HepG2 (cell line): ENCODE data around the gene ZNF740. TPM values are rescaled to one million over a fixed set of nuclear protein-coding genes. Genes with fewer than 3 reads are reported as not detected.
A peak's percentile ranks its signal among the peaks of the same experiment; 100 is the strongest.

Experiments used
- ATAC-seq: fragments of 200-7000 bp; cut with Tn5 transposase; 3 replicates; pipeline ENCODE4 v1.9.1; 2020; ENCODE audit warnings: mild to moderate bottlenecking, moderate library complexity
- BruUV-seq: library from RNA; stranded (reverse); fragments of 400-500 nt; replicated peaks from 2 replicates; lab custom pipeline; 2021; lab: Mats Ljungman, UMichigan
- CTCF ChIA-PET: fragments of 300-600 bp; formaldehyde crosslinking; extraction: SDS; loops from one replicate; lab custom pipeline; 2021; ENCODE audit warnings: low total read pairs, inconsistent platforms, low intra/inter-chr PET ratio; lab: Yijun Ruan, JAX
- POLR2A ChIA-PET: fragments of 350-600 bp; sonication (Branson Sonifier 250); formaldehyde crosslinking; loops from one replicate; lab custom pipeline; 2020; ENCODE audit warnings: antibody characterized with exemption, inconsistent platforms; lab: Yijun Ruan, JAX
- DNase-seq: peaks from one replicate; pipeline ENCODE4 v3.0.0-alpha.2; 2015; ENCODE audit warnings: low spot score
- FAIRE-seq: peaks from 3 replicates; lab custom pipeline; 2011; peaks lifted over from hg19 to GRCh38; lab: Jason Lieb, UNC
- H2AFZ ChIP-seq: one replicate; pipeline ENCODE4 v1.6.1; 2011; ENCODE audit warnings: low read length, inconsistent platforms
- H3K27ac ChIP-seq: fragments of 300-600 bp; 3 replicates; pipeline ENCODE4 v1.8.0; 2011; ENCODE audit warnings: mixed run types, mild to moderate bottlenecking, mixed read lengths, low read length, inconsistent platforms; ENCODE audit not compliant: insufficient read depth; ENCODE audit errors: extremely low read length
- H3K27me3 ChIP-seq, 2 experiments: fragments of 200-600 bp in 1 of 2; 2 replicates in 1 of 2; 3 replicates in 1 of 2; pipeline versions ENCODE4 v1.6.0 to v1.8.0; 2011; ENCODE audit warnings: low read length in 2 of 2, mild to moderate bottlenecking in 2 of 2, moderate library complexity in 2 of 2, inconsistent platforms in 1 of 2; ENCODE audit not compliant: insufficient read depth in 2 of 2, control insufficient read depth in 1 of 2
- H3K36me3 ChIP-seq, 2 experiments: fragments of 200-600 bp in 1 of 2; replicated peaks in 1 of 2; 2 replicates in 1 of 2; 3 replicates in 1 of 2; pipeline versions ENCODE4 v1.5.1 to v1.8.0; 2011; ENCODE audit warnings: low read length in 2 of 2, inconsistent platforms in 1 of 2; ENCODE audit not compliant: insufficient read depth in 2 of 2, control insufficient read depth in 1 of 2
- H3K4me1 ChIP-seq: 2 replicates; pipeline ENCODE4 v1.5.1; 2012; ENCODE audit warnings: low read length, inconsistent platforms; ENCODE audit not compliant: insufficient read depth
- H3K4me2 ChIP-seq: 2 replicates; pipeline ENCODE4 v1.6.0; 2011; ENCODE audit warnings: low read depth, low read length, inconsistent platforms
- H3K4me3 ChIP-seq, 3 experiments: fragments of 200-600 bp in 1 of 3; sonication (generic), shearing (Covaris generic) in 1 of 3; replicated peaks in 1 of 3; 2 replicates each; pipeline ENCODE4 v1.5.1; 2011 to 2016; ENCODE audit warnings: low read length in 3 of 3, inconsistent platforms in 2 of 3, low read depth in 2 of 3, mild to moderate bottlenecking in 2 of 3, control low read depth in 1 of 3, mixed read lengths in 1 of 3; ENCODE audit not compliant: insufficient read depth in 1 of 3
- H3K79me2 ChIP-seq: one replicate; pipeline ENCODE4 v1.6.1; 2011; ENCODE audit warnings: low read length, inconsistent platforms; ENCODE audit not compliant: insufficient read depth
- H3K9ac ChIP-seq: 2 replicates; pipeline ENCODE4 v1.6.0; 2011; ENCODE audit warnings: mild to moderate bottlenecking, low read depth, low read length, inconsistent platforms; ENCODE audit not compliant: insufficient read depth
- H3K9me3 ChIP-seq: 2 replicates; pipeline ENCODE4 v1.5.1; 2012; ENCODE audit warnings: mild to moderate bottlenecking, low read length
- H4K20me1 ChIP-seq: 2 replicates; pipeline ENCODE4 v1.6.0; 2011; ENCODE audit warnings: inconsistent platforms, mild to moderate bottlenecking, low read length, moderate library complexity; ENCODE audit not compliant: insufficient read depth
- CREBL2 ChIP-seq: sonication (generic); formaldehyde crosslinking; IDR thresholded peaks from 2 replicates; pipeline ENCODE4 v1.8.1; 2023; ENCODE audit warnings: missing genetic modification reagents, mild to moderate bottlenecking, borderline replicate concordance
- EED ChIP-seq: sonication (generic); formaldehyde crosslinking; IDR thresholded peaks from 2 replicates; pipeline ENCODE4 v1.5.0; 2020; ENCODE audit warnings: mild to moderate bottlenecking, missing genetic modification reagents
- FOSL2 ChIP-seq: sonication (generic); formaldehyde crosslinking; IDR thresholded peaks from 2 replicates; pipeline ENCODE4 v1.4.0; 2020; ENCODE audit warnings: missing genetic modification reagents
- GATAD1 ChIP-seq: IDR thresholded peaks from 2 replicates; pipeline ENCODE4 v1.6.1; 2016; ENCODE audit warnings: missing genetic modification reagents, missing compliant biosample characterization
- HMG20B ChIP-seq: conservative IDR thresholded peaks from 2 replicates; pipeline ENCODE4 v1.6.1; 2016; ENCODE audit warnings: missing genetic modification reagents, missing compliant biosample characterization
- HNRNPK ChIP-seq: fragments of 200-400 bp; formaldehyde crosslinking; IDR thresholded peaks from 2 replicates; pipeline ENCODE4 v1.6.1; 2018; ENCODE audit warnings: low read length, low read depth, moderate library complexity, mild to moderate bottlenecking; ENCODE audit not compliant: poor library complexity, severe bottlenecking
- IRF2 ChIP-seq: IDR thresholded peaks from 2 replicates; pipeline ENCODE4 v1.6.1; 2018; ENCODE audit warnings: missing genetic modification reagents, missing compliant biosample characterization
- IRX3 ChIP-seq: sonication (generic); formaldehyde crosslinking; IDR thresholded peaks from 2 replicates; pipeline ENCODE4 v1.8.1; 2023; ENCODE audit warnings: mild to moderate bottlenecking, low read depth, missing genetic modification reagents, borderline replicate concordance
- JARID2 ChIP-seq: sonication (generic); formaldehyde crosslinking; IDR thresholded peaks from 2 replicates; pipeline ENCODE4 v1.8.1; 2023; ENCODE audit warnings: missing genetic modification reagents, inconsistent platforms; ENCODE audit not compliant: insufficient replicate concordance
- PATZ1 ChIP-seq: sonication (generic); formaldehyde crosslinking; IDR thresholded peaks from 2 replicates; pipeline ENCODE4 v1.4.0; 2020; ENCODE audit warnings: missing genetic modification reagents
- SIN3B ChIP-seq: fragments of 150-350 bp; IDR thresholded peaks from 2 replicates; pipeline ENCODE4 v1.6.1; 2014; ENCODE audit warnings: low read length
- SP1 ChIP-seq, 2 experiments: fragments of 450-650 bp in 1 of 2; sonication (generic) in 1 of 2; formaldehyde crosslinking in 1 of 2; IDR thresholded peaks; 2 replicates each; pipeline versions ENCODE4 v1.4.0 to v1.6.1; 2016 to 2020; ENCODE audit warnings: missing genetic modification reagents in 1 of 2
- SSRP1 ChIP-seq: IDR thresholded peaks from 2 replicates; pipeline ENCODE4 v1.6.1; 2016; ENCODE audit warnings: control low read depth
- ZBTB3 ChIP-seq: sonication (generic); formaldehyde crosslinking; IDR thresholded peaks from 2 replicates; pipeline ENCODE4 v1.4.0; 2020; ENCODE audit warnings: low read depth, mild to moderate bottlenecking, moderate library complexity, missing genetic modification reagents, borderline replicate concordance
- ZNF281 ChIP-seq: sonication (generic); formaldehyde crosslinking; IDR thresholded peaks from 2 replicates; pipeline ENCODE4 v1.4.0; 2020; ENCODE audit warnings: missing genetic modification reagents, borderline replicate concordance
- ZNF33B ChIP-seq: sonication (generic); formaldehyde crosslinking; IDR thresholded peaks from 2 replicates; pipeline ENCODE4 v1.5.1; 2020; ENCODE audit warnings: mild to moderate bottlenecking, missing genetic modification reagents
- ZNF510 ChIP-seq: sonication (generic); formaldehyde crosslinking; IDR thresholded peaks from 2 replicates; pipeline ENCODE4 v1.4.0; 2020; ENCODE audit warnings: low read depth, mild to moderate bottlenecking, missing genetic modification reagents
- WGBS: methylation state at CpG from one replicate; pipeline ENCODE4 v1.1.6; 2017; ENCODE audit warnings: low lambda C conversion rate; 5-methylcytosine and 5-hydroxymethylcytosine counted together
- in situ Hi-C: cut with HindIII; loops from 2 replicates; pipeline ENCODE4 v1.10.0; 2017; ENCODE audit warnings: low pct_unique_long_range_greater_than_20kb; ENCODE audit not compliant: extremely low pct_ligation_motif_present
- intact Hi-C: fragments of 100-400 bp; cut with micrococcal nuclease; formaldehyde crosslinking; loops from one replicate; pipeline ENCODE4 v1.10.0; 2022; ENCODE audit not compliant: unreplicated experiment
- polyA plus RNA-seq, 8 experiments: library from polyadenylated mRNA; depleted of rRNA in 3 of 8; stranded (reverse) in 7 of 8; unstranded in 1 of 8; fragments of >200 nt; fragmentation: Illumina TruSeq in 4 of 8; extraction: Trizol in 4 of 8; gene quantifications; 2 replicates each; pipeline versions ENCODE4 v1.2.1 to v1.2.3, GENCODE V29; 2011 to 2016; ENCODE audit warnings: low read depth in 4 of 8, missing spikeins in 1 of 8, mixed read lengths in 1 of 8; ENCODE audit not compliant: insufficient read depth in 1 of 8
- total RNA-seq, 5 experiments: library from RNA; depleted of rRNA; stranded (reverse); fragments of >200 nt; fragmentation: Illumina TruSeq; extraction: Trizol; gene quantifications; 2 replicates each; pipeline ENCODE4 v1.2.3, GENCODE V29; 2016; ENCODE audit warnings: low read depth in 1 of 5

ZNF740 gene
- total and polyA plus RNA-seq, 2 of the 13 experiments (the other 11 are each of a cell fraction or from before 2014, with no cell fraction given) = 16.9 to 19.0 TPM

- Histone ChIP-seq H3K4me1 (peaks cover 38% of the 10 kb centered on the region), H3K27ac (no peak within 1 kb of the TSS), H3K4me3 (peak within 1 kb of the TSS in 1 of 3 experiments; percentile 37; a peak in 2 of 6 replicates), H3K9me3 (no peaks in the 10 kb centered on the region), H4K20me1 (no peaks in the 10 kb centered on the region), H3K9ac (no peak within 1 kb of the TSS), H3K27me3 (peaks cover 10 to 63% of the 10 kb centered on the region in 2 experiments), H2AFZ (no peak within 1 kb of the TSS), H3K79me2 (no peaks in the 10 kb centered on the region), H3K36me3 (no peaks in the 10 kb centered on the region), H3K4me2 (peak within 1 kb of the TSS; percentile 42)
- peak; percentile 11 for ATAC-seq
- ChIA-PET CTCF (no interaction called here), POLR2A (interaction anchor here (2.5 kb wide), 1 partner anchor 11 kb away, joined by 7 read pairs; no protein-coding TSS in a partner anchor)
- WGBS = 4% methylated on average over 22 of the region's 44 CpGs
- no peak for FAIRE-seq
- no TSS peak for BruUV-seq
- intact Hi-C loops = no loop called here
- in situ Hi-C loops = no loop called here
- DNase-seq = no peak
- TF ChIP-seq GATAD1 (CRISPR knock-in tag) = no peak
- TF ChIP-seq ZBTB3 (CRISPR knock-in tag) = no peak
- TF ChIP-seq ZNF510 (CRISPR knock-in tag) = no peak
- peak; percentile 27; the same call in 1 of the 2 replicates for TF ChIP-seq ZNF281 (CRISPR knock-in tag)
- TF ChIP-seq HMG20B (CRISPR knock-in tag) = no peak
- TF ChIP-seq PATZ1 (CRISPR knock-in tag) = peak; percentile 33; the same call in 1 of the 2 replicates
- TF ChIP-seq CREBL2 = no peak
- TF ChIP-seq IRX3 = no peak
- no peak for TF ChIP-seq ZNF33B (CRISPR knock-in tag)
- TF ChIP-seq FOSL2 (CRISPR knock-in tag) = 0 out of 2 replicates have a peak, but pooled peaks have one; percentile 26
- TF ChIP-seq EED = no peak
- TF ChIP-seq JARID2 (CRISPR knock-in tag) = no peak
- no peak for TF ChIP-seq SP1 (IDR thresholded peaks at IDR 0.05)
- no peak for TF ChIP-seq SP1 (CRISPR knock-in tag; IDR thresholded peaks at IDR 0.05)
- no peak for TF ChIP-seq IRF2 (CRISPR knock-in tag)
- TF ChIP-seq HNRNPK = peak; percentile 29
- TF ChIP-seq SSRP1 (CRISPR knock-in tag) = no peak
- no peak for TF ChIP-seq SIN3B
Measured at GRCh38 chr12:53231921-53232645, 51.6 kb downstream of the ZNF740 start, which contains the start of gene RARG. Gene RARG (minus strand): TSS chr12:53232209. CDS start chr12:53227545, 4,664 bp downstream.
